Hepatocyte (in vitro differentiated cells): ENCODE results near the gene LMO4. TPM values are rescaled to one million over a fixed set of nuclear protein-coding genes. Genes with fewer than 3 reads are reported as not detected.

Source experiments
- DNase-seq: peaks from one replicate; pipeline ENCODE4 v3.0.0-alpha.2; 2016; ENCODE audit warnings: low spot score
- H2AFZ ChIP-seq: fragments of 200-600 bp; sonication (generic); 2 replicates; pipeline ENCODE4 v1.6.0; 2016; ENCODE audit warnings: antibody characterized with exemption, mild to moderate bottlenecking
- H3K27ac ChIP-seq: fragments of 200-600 bp; sonication (generic); 2 replicates; pipeline ENCODE4 v1.5.1; 2016; ENCODE audit warnings: mild to moderate bottlenecking
- H3K27me3 ChIP-seq: fragments of 200-600 bp; sonication (generic); 2 replicates; pipeline ENCODE4 v1.6.1; 2016
- H3K36me3 ChIP-seq: fragments of 200-600 bp; sonication (generic); replicated peaks from 2 replicates; pipeline ENCODE4 v1.5.1; 2016; ENCODE audit warnings: low read depth; ENCODE audit not compliant: insufficient read depth
- H3K4me1 ChIP-seq: fragments of 200-600 bp; sonication (generic); 2 replicates; pipeline ENCODE4 v1.5.1; 2016; ENCODE audit warnings: mild to moderate bottlenecking, moderate library complexity; ENCODE audit not compliant: insufficient read depth
- H3K4me2 ChIP-seq: fragments of 200-600 bp; sonication (generic); 2 replicates; pipeline ENCODE4 v1.6.0; 2016
- H3K4me3 ChIP-seq: fragments of 200-600 bp; sonication (generic); 2 replicates; pipeline ENCODE4 v1.5.1; 2016; ENCODE audit warnings: mild to moderate bottlenecking
- H3K79me2 ChIP-seq: fragments of 200-600 bp; sonication (generic); 2 replicates; pipeline ENCODE4 v1.6.0; 2017; ENCODE audit warnings: mild to moderate bottlenecking
- H3K9me2 ChIP-seq: fragments of 200-600 bp; sonication (generic); replicated peaks from 2 replicates; pipeline ENCODE4 v1.6.0; 2017; ENCODE audit warnings: mild to moderate bottlenecking; ENCODE audit not compliant: insufficient read depth
- H3K9me3 ChIP-seq: fragments of 200-600 bp; sonication (generic); 2 replicates; pipeline ENCODE4 v1.5.1; 2016; ENCODE audit warnings: low read depth, mild to moderate bottlenecking
- H4K20me1 ChIP-seq: fragments of 200-600 bp; sonication (generic); 2 replicates; pipeline ENCODE4 v1.6.0; 2016; ENCODE audit warnings: mild to moderate bottlenecking; ENCODE audit not compliant: insufficient read depth, poor library complexity, severe bottlenecking
- CTCF ChIP-seq: fragments of 200-600 bp; sonication (generic); IDR thresholded peaks from 2 replicates; pipeline ENCODE4 v1.5.1; 2016; ENCODE audit warnings: antibody characterized with exemption, mild to moderate bottlenecking; ENCODE audit not compliant: poor library complexity
- EZH2 ChIP-seq: fragments of 200-600 bp; sonication (generic); IDR thresholded peaks from 2 replicates; pipeline ENCODE4 v1.6.1; 2016; ENCODE audit warnings: antibody characterized with exemption, mild to moderate bottlenecking, borderline replicate concordance
- EZH2phosphoT487 ChIP-seq: fragments of 200-600 bp; sonication (generic); IDR thresholded peaks from one replicate; pipeline ENCODE4 v1.6.1; 2018; ENCODE audit warnings: antibody characterized with exemption, mild to moderate bottlenecking, low read depth, moderate library complexity; ENCODE audit not compliant: unreplicated experiment, severe bottlenecking
- WGBS: methylation state at CpG from one replicate; pipeline ENCODE4 v1.1.6; 2016; ENCODE audit warnings: low lambda C conversion rate; ENCODE audit errors: missing lambda C conversion rate; 5-methylcytosine and 5-hydroxymethylcytosine counted together
- polyA plus RNA-seq: library from polyadenylated mRNA; unstranded; fragments of >200 nt; fragmentation: Nextera tagmentation; extraction: Ambion mirVana; gene quantifications from 2 replicates; pipeline ENCODE4 v1.2.1, GENCODE V29; 2016
- total RNA-seq: library from RNA; depleted of rRNA; stranded (reverse); fragments of >200 nt; gene quantifications from 2 replicates; pipeline ENCODE4 v1.2.3, GENCODE V29; 2014

LMO4 gene
- total and polyA plus RNA-seq, 2 experiments from 2014 or later: 59.1 to 221 TPM

GRCh38 chr1:87388411-87388810, 59.7 kb downstream of the LMO4 start:
- no peak for TF ChIP-seq CTCF
- TF ChIP-seq EZH2phosphoT487: no peak
- no peak for TF ChIP-seq EZH2

GRCh38 chr1:87389011-87389410, 60.3 kb downstream of the LMO4 start:
- Histone ChIP-seq H3K27me3 (no peaks in the 10 kb centered on the region), H3K4me2 (no peak overlapping the region), H3K4me3 (no peak overlapping the region), H3K27ac (no peak overlapping the region), H3K4me1 (peaks cover 14% of the 10 kb centered on the region), H3K9me2 (no peaks in the 10 kb centered on the region), H4K20me1 (no peaks in the 10 kb centered on the region), H3K9me3 (peaks cover 4% of the 10 kb centered on the region), H3K79me2 (no peaks in the 10 kb centered on the region), H3K36me3 (no peaks in the 10 kb centered on the region), H2AFZ (no peak overlapping the region)
- WGBS: 55% methylated on average over 1 of the region's 1 CpG
- DNase-seq: no peak
- TF ChIP-seq EZH2: no peak
- TF ChIP-seq EZH2phosphoT487: no peak
- TF ChIP-seq CTCF: no peak

More at GRCh38 chr1:87388411-87388810, 59.7 kb downstream of the LMO4 start:
- Histone ChIP-seq H3K9me3 (peaks cover 4% of the 10 kb centered on the region), H3K4me3 (no peak overlapping the region), H3K27ac (no peak overlapping the region), H3K4me2 (no peak overlapping the region), H3K9me2 (no peaks in the 10 kb centered on the region), H2AFZ (no peak overlapping the region), H3K79me2 (no peaks in the 10 kb centered on the region), H3K4me1 (peaks cover 10% of the 10 kb centered on the region), H3K36me3 (no peaks in the 10 kb centered on the region), H3K27me3 (no peaks in the 10 kb centered on the region), H4K20me1 (no peaks in the 10 kb centered on the region)
- DNase-seq: no peak

GRCh38 chr1:87389546-87389945, 60.9 kb downstream of the LMO4 start:
- no peaks in the 10 kb centered on the region for H3K27me3 ChIP-seq
- 96% methylated on average over 3 of the region's 3 CpGs for WGBS
- no peaks in the 10 kb centered on the region for H3K79me2 ChIP-seq
- no peaks in the 10 kb centered on the region for H4K20me1 ChIP-seq
- H3K36me3 ChIP-seq: no peaks in the 10 kb centered on the region
- DNase-seq: no peak
- no peak overlapping the region for H3K27ac ChIP-seq
- no peak overlapping the region for H3K4me2 ChIP-seq
- H3K9me2 ChIP-seq: no peaks in the 10 kb centered on the region
- peaks cover 4% of the 10 kb centered on the region for H3K9me3 ChIP-seq
- no peak overlapping the region for H2AFZ ChIP-seq
- H3K4me1 ChIP-seq: peaks cover 14% of the 10 kb centered on the region
- TF ChIP-seq EZH2phosphoT487 (no peak), EZH2 (no peak), CTCF (no peak)
- no peak overlapping the region for H3K4me3 ChIP-seq
